Measurements from ENCODE around the gene CNOT3.

CNOT3 gene

DNA sequence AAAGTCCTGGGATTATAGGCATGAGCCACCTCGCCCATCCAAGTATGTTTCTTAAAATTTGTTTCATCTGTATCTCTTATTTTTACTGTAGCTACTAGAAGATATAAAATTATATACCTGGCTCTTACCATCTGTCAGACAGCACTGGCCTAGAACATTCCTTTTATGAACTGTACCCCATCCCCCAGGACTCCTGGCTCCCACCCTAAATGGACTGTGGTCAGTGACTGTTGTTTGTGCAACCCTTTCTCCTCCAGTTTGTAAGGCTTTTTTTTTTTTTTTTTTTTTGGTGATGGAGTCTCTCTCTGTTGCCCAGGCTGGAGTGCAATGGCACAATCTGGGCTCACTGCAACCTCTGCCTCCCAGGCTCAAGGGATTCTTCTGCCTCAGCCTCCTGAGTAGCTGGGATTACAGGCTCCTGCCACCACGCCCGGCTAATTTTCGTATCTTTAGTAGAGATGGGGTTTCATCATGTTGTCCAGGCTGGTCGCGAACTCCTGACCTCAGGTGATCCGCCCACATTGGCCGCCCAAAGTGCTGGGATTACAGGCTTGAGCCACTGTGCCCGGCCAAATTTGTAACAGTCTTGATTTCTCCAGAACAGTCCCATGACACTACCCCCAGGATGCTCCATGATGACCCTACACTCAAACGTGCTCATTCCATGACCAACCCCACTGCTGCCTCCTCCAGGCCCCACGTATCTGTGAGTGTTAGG is 32.4 kb upstream of the CNOT3 start:
- H3K4me1 ChIP-seq (ENCODE audit: control insufficient read depth, insufficient read depth, low read length), result peaks cover 2% of the 10 kb centered on the region; the same call in 1 of the 2 replicates
- H3K4me3 ChIP-seq (ENCODE audit: low read depth, low read length), result no peak overlapping the region
- no peaks in the 10 kb centered on the region for H3K9me3 ChIP-seq (ENCODE audit: control insufficient read depth, insufficient read depth, low read depth, low read length)
- CTCF ChIA-PET, result interaction anchor here (0.7 kb wide), 1 partner anchor 158 kb away, joined by 3 read pairs; no protein-coding TSS in a partner anchor
- H3K27ac ChIP-seq (ENCODE audit: extremely low read depth, low read depth, low read length), result 0 out of 2 replicates have a peak overlapping the region, but pooled peaks have one; percentile 9
- peaks cover 49 to 55% of the 10 kb centered on the region in 2 experiments for H3K36me3 ChIP-seq (ENCODE audit: control insufficient read depth in 2 of 2, insufficient read depth in 1 of 2, low read length in 2 of 2)
- POLR2A ChIA-PET, result interaction anchor here (0.7 kb wide), 1 partner anchor 8 kb away, joined by 3 read pairs; no protein-coding TSS in a partner anchor
- no peak for TF ChIP-seq ZNF830 (tag by site-specific recombination; IDR thresholded peaks at IDR 0.05; ENCODE audit: low read depth)
- no peak for TF ChIP-seq ZNF621 (tag by site-specific recombination; IDR thresholded peaks at IDR 0.05)
- TF ChIP-seq ZNF610 (tag by site-specific recombination; IDR thresholded peaks at IDR 0.05; ENCODE audit: borderline replicate concordance), result no peak
- TF ChIP-seq YY1 (tag by site-specific recombination; IDR thresholded peaks at IDR 0.05), result no peak
- no peak for TF ChIP-seq ZNF747 (tag by site-specific recombination; IDR thresholded peaks at IDR 0.05)

DNA sequence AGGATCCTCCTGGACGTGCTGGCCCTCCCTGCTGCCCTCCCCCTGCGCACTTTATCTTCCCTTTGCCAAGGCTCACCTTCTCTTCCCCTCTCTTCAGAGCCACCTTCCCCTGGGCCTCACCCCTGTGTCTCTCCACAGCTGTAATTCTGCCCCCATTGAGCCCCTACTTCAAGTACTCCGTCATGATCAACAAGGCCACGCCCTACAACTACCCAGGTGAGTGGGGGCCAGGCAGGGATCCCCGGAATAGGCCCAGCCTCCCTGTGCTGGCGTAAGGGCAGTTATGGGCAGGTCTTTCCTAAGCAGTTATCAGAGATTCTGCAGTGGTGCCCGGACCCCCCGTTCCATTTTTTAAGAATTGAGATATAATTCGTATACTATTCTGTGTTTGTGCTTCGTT is 31.8 kb upstream of the CNOT3 start:
- TF ChIP-seq HOXA7 (CRISPR knock-in tag; IDR thresholded peaks at IDR 0.05; ENCODE audit: borderline replicate concordance), result no peak
- TF ChIP-seq, protein P1, sequence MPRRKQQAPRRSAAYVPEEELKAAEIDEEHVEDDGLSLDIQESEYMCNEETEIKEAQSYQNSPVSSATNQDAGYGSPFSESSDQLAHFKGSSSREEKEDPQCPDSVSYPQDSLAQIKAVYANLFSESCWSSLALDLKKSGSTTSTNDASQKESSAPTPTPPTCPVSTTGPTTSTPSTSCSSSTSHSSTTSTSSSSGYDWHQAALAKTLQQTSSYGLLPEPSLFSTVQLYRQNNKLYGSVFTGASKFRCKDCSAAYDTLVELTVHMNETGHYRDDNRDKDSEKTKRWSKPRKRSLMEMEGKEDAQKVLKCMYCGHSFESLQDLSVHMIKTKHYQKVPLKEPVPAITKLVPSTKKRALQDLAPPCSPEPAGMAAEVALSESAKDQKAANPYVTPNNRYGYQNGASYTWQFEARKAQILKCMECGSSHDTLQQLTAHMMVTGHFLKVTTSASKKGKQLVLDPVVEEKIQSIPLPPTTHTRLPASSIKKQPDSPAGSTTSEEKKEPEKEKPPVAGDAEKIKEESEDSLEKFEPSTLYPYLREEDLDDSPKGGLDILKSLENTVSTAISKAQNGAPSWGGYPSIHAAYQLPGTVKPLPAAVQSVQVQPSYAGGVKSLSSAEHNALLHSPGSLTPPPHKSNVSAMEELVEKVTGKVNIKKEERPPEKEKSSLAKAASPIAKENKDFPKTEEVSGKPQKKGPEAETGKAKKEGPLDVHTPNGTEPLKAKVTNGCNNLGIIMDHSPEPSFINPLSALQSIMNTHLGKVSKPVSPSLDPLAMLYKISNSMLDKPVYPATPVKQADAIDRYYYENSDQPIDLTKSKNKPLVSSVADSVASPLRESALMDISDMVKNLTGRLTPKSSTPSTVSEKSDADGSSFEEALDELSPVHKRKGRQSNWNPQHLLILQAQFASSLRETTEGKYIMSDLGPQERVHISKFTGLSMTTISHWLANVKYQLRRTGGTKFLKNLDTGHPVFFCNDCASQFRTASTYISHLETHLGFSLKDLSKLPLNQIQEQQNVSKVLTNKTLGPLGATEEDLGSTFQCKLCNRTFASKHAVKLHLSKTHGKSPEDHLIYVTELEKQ (tag by site-specific recombination; IDR thresholded peaks at IDR 0.05; ENCODE audit: borderline replicate concordance), result no peak
- TF ChIP-seq, protein P2, sequence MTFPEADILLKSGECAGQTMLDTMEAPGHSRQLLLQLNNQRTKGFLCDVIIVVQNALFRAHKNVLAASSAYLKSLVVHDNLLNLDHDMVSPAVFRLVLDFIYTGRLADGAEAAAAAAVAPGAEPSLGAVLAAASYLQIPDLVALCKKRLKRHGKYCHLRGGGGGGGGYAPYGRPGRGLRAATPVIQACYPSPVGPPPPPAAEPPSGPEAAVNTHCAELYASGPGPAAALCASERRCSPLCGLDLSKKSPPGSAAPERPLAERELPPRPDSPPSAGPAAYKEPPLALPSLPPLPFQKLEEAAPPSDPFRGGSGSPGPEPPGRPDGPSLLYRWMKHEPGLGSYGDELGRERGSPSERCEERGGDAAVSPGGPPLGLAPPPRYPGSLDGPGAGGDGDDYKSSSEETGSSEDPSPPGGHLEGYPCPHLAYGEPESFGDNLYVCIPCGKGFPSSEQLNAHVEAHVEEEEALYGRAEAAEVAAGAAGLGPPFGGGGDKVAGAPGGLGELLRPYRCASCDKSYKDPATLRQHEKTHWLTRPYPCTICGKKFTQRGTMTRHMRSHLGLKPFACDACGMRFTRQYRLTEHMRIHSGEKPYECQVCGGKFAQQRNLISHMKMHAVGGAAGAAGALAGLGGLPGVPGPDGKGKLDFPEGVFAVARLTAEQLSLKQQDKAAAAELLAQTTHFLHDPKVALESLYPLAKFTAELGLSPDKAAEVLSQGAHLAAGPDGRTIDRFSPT (tag by site-specific recombination; IDR thresholded peaks at IDR 0.05), result no peak
- no peak for TF ChIP-seq GLIS1 (tag by site-specific recombination; IDR thresholded peaks at IDR 0.05)
- Histone ChIP-seq H3K27ac (ENCODE audit: extremely low read depth, low read depth, low read length) (0 out of 2 replicates have a peak overlapping the region, but pooled peaks have one; percentile 9), H3K4me1 (ENCODE audit: control insufficient read depth, insufficient read depth, low read length) (peaks cover 2% of the 10 kb centered on the region; the same call in 1 of the 2 replicates), H3K4me3 (ENCODE audit: low read depth, low read length) (no peak overlapping the region), H3K9me3 (ENCODE audit: control insufficient read depth, insufficient read depth, low read depth, low read length) (no peaks in the 10 kb centered on the region), H3K36me3 (ENCODE audit: control insufficient read depth in 2 of 2, insufficient read depth in 1 of 2, low read length in 2 of 2) (peaks cover 55 to 62% of the 10 kb centered on the region in 2 experiments)
- CTCF ChIA-PET, result no interaction called here
- POLR2A ChIA-PET, result interaction anchor here (2.1 kb wide), 1 partner anchor 10 kb away, joined by 12 read pairs; the partner anchor contains the start of genes PRPF31 and TFPT

DNA sequence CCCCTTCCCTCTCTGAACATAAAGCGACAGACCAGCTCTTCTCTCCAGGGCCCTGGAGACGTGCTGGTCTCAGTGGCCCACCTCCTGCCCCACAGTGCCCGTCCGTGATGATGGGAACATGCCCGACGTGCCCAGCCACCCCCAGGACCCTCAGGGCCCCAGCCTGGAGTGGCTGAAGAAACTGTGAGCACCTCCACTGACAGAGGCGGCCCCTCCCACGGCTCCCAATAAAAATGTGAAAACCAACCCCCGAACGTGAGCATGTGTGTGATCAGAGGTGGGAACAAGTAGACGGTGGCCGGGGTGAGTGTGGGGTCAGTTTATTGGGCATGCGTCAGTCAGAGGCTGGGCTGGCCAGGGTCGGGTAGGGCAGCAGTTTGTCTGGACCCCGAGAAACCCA is 30.8 kb upstream of the CNOT3 start:
- POLR2A ChIA-PET, result interaction anchor here (2.1 kb wide), 1 partner anchor 9 kb away, joined by 12 read pairs; the partner anchor contains the start of genes PRPF31 and TFPT
- H3K4me1 ChIP-seq (ENCODE audit: control insufficient read depth, insufficient read depth, low read length), result peaks cover 2% of the 10 kb centered on the region; the same call in 1 of the 2 replicates
- no peak overlapping the region for H3K27ac ChIP-seq (ENCODE audit: extremely low read depth, low read depth, low read length)
- no peaks in the 10 kb centered on the region for H3K9me3 ChIP-seq (ENCODE audit: control insufficient read depth, insufficient read depth, low read depth, low read length)
- peaks cover 61 to 69% of the 10 kb centered on the region in 2 experiments for H3K36me3 ChIP-seq (ENCODE audit: control insufficient read depth in 2 of 2, insufficient read depth in 1 of 2, low read length in 2 of 2)
- CTCF ChIA-PET, result no interaction called here
- H3K4me3 ChIP-seq (ENCODE audit: low read depth, low read length), result no peak overlapping the region
- TF ChIP-seq ZNF394 (tag by site-specific recombination; IDR thresholded peaks at IDR 0.05; ENCODE audit: borderline replicate concordance) (no peak), YY1 (tag by site-specific recombination; IDR thresholded peaks at IDR 0.05) (no peak), EGR2 (tag by site-specific recombination; IDR thresholded peaks at IDR 0.05; ENCODE audit: low read depth) (peak; percentile 71), GFI1B (tag by site-specific recombination; IDR thresholded peaks at IDR 0.05) (no peak), ZFHX2 (tag by site-specific recombination; conservative IDR thresholded peaks at IDR 0.05) (peak; percentile 30; the same call in 1 of the 2 replicates)
- TF ChIP-seq, protein P3, sequence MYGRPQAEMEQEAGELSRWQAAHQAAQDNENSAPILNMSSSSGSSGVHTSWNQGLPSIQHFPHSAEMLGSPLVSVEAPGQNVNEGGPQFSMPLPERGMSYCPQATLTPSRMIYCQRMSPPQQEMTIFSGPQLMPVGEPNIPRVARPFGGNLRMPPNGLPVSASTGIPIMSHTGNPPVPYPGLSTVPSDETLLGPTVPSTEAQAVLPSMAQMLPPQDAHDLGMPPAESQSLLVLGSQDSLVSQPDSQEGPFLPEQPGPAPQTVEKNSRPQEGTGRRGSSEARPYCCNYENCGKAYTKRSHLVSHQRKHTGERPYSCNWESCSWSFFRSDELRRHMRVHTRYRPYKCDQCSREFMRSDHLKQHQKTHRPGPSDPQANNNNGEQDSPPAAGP (tag by site-specific recombination; IDR thresholded peaks at IDR 0.05), result no peak
- TF ChIP-seq, protein P4, sequence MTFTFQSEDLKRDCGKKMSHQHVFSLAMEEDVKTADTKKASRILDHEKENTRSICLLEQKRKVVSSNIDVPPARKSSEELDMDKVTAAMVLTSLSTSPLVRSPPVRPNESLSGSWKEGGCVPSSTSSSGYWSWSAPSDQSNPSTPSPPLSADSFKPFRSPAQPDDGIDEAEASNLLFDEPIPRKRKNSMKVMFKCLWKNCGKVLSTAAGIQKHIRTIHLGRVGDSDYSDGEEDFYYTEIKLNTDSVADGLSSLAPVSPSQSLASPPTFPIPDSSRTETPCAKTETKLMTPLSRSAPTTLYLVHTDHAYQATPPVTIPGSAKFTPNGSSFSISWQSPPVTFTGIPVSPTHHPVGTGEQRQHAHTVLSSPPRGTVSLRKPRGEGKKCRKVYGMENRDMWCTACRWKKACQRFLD (tag by site-specific recombination; IDR thresholded peaks at IDR 0.05), result no peak
